ENCODE data around the gene FBXL20.

DNA sequence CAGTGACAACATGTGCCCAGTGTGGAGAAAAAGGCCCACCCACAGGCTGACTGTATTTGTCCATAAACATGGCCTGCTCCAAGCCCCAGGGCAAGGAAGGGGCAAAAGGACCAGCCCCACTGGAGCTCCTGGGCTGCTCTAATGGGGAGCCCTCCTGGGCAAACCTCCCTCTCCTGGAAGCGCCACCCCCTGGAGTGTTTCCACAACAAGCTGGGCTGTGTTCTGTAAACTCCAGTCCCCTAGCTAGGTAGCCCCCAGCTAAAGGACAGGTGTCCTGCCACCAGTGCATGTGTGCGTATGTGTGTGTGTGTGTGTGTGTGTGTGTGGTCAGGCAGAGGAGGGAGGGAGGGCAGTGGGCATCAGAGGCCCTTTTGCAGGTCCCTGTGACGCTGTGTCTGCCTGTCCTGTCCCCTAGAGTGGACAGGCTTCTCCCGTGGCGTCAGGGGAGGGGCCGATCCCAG, 164.4 kb downstream of the FBXL20 start:
- TF ChIP-seq GATA2 (IDR thresholded peaks at IDR 0.05; ENCODE audit: low read depth, low read length) (no peak), GATA3 (IDR thresholded peaks at IDR 0.05; ENCODE audit: low read depth, low read length) (no peak)
